Endothelial cell of umbilical vein (primary cell): Measurements from ENCODE around the gene ZDHHC19. TPM values are rescaled to one million over a fixed set of nuclear protein-coding genes. Genes with fewer than 3 reads are reported as not detected.

Experiments used
- BruUV-seq: library from RNA; stranded (reverse); fragments of 400-500 nt; replicated peaks from 2 replicates; lab custom pipeline; 2021; lab: Mats Ljungman, UMichigan
- CTCF ChIA-PET: fragments of 300-600, 350-600 bp; sonication (Branson Sonifier 250); formaldehyde crosslinking; loops from one replicate; lab custom pipeline; 2021; ENCODE audit warnings: antibody characterized with exemption, inconsistent platforms; lab: Charles Lee
- POLR2A ChIA-PET: fragments of 300-600, 350-600 bp; sonication (Branson Sonifier 250); formaldehyde crosslinking; loops from one replicate; lab custom pipeline; 2021; ENCODE audit warnings: antibody characterized with exemption, inconsistent platforms; lab: Charles Lee
- DNase-seq: peaks from one replicate; pipeline ENCODE4 v3.0.0-alpha.2; 2011; ENCODE audit warnings: low read depth, low spot score
- FAIRE-seq: peaks from 2 replicates; lab custom pipeline; 2011; peaks lifted over from hg19 to GRCh38; lab: Jason Lieb, UNC
- H2AFZ ChIP-seq: 2 replicates; pipeline ENCODE4 v1.6.0; 2012; ENCODE audit warnings: low read depth, low read length, control low read depth, inconsistent platforms
- H3K27ac ChIP-seq: 2 replicates; pipeline ENCODE4 v1.5.1; 2011; ENCODE audit warnings: low read depth, mild to moderate bottlenecking, control low read depth, low read length, moderate library complexity; ENCODE audit not compliant: insufficient read depth
- H3K27me3 ChIP-seq, 2 experiments: 2 replicates each; pipeline versions ENCODE4 v1.6.0 to v1.6.1; 2011; ENCODE audit warnings: low read length in 2 of 2, mixed read lengths in 1 of 2; ENCODE audit not compliant: control insufficient read depth in 2 of 2, insufficient read depth in 2 of 2
- H3K36me3 ChIP-seq, 2 experiments: 2 replicates in 1 of 2; 3 replicates in 1 of 2; pipeline ENCODE4 v1.5.1; 2011; ENCODE audit warnings: low read length in 2 of 2, mild to moderate bottlenecking in 1 of 2, moderate library complexity in 1 of 2; ENCODE audit not compliant: control insufficient read depth in 2 of 2, insufficient read depth in 2 of 2; ENCODE audit errors: extremely low read depth in 1 of 2
- H3K4me1 ChIP-seq: 3 replicates; pipeline ENCODE4 v1.5.1; 2011; ENCODE audit warnings: mild to moderate bottlenecking, low read length; ENCODE audit not compliant: control insufficient read depth, insufficient read depth; ENCODE audit errors: extremely low read depth
- H3K4me2 ChIP-seq: 2 replicates; pipeline ENCODE4 v1.6.1; 2011; ENCODE audit warnings: low read length, control low read depth, mixed read lengths; ENCODE audit not compliant: insufficient read depth
- H3K4me3 ChIP-seq, 3 experiments: fragments of 200-600 bp in 1 of 3; sonication (generic), shearing (Covaris generic) in 1 of 3; replicated peaks in 1 of 3; 2 replicates each; pipeline ENCODE4 v1.5.1; 2011 to 2016; ENCODE audit warnings: control low read depth in 3 of 3, low read length in 3 of 3, mild to moderate bottlenecking in 2 of 3, inconsistent platforms in 1 of 3, low read depth in 1 of 3, moderate library complexity in 1 of 3; ENCODE audit not compliant: insufficient read depth in 1 of 3
- H3K79me2 ChIP-seq: 2 replicates; pipeline ENCODE4 v1.6.0; 2012; ENCODE audit warnings: low read length, inconsistent platforms; ENCODE audit not compliant: control insufficient read depth, insufficient read depth
- H3K9ac ChIP-seq: replicated peaks from 2 replicates; pipeline ENCODE3; 2011; ENCODE audit warnings: low read length, control low read depth; ENCODE audit not compliant: insufficient read depth; ENCODE audit errors: extremely low read depth
- H3K9me1 ChIP-seq: replicated peaks from 3 replicates; pipeline ENCODE4 v1.6.0; 2011; ENCODE audit warnings: mild to moderate bottlenecking, low read length; ENCODE audit not compliant: control insufficient read depth, insufficient read depth; ENCODE audit errors: extremely low read depth
- H3K9me3 ChIP-seq: replicated peaks from 2 replicates; pipeline ENCODE4 v1.5.1; 2012; ENCODE audit warnings: low read length, inconsistent platforms; ENCODE audit not compliant: control insufficient read depth, insufficient read depth
- H4K20me1 ChIP-seq: replicated peaks from 2 replicates; pipeline ENCODE3; 2011; ENCODE audit warnings: mild to moderate bottlenecking, low read length; ENCODE audit not compliant: control insufficient read depth, insufficient read depth; ENCODE audit errors: extremely low read depth
- EZH2 ChIP-seq: IDR thresholded peaks from 2 replicates; pipeline ENCODE4 v1.6.1; 2012; ENCODE audit warnings: borderline replicate concordance, low read depth, mild to moderate bottlenecking, moderate library complexity, low read length, inconsistent platforms; ENCODE audit not compliant: severe bottlenecking
- FOS ChIP-seq: IDR thresholded peaks from 2 replicates; pipeline ENCODE4 v1.6.1; 2011; ENCODE audit warnings: mild to moderate bottlenecking, low read length, moderate library complexity, borderline replicate concordance; ENCODE audit not compliant: insufficient read depth
- GATA2 ChIP-seq: IDR thresholded peaks from 2 replicates; pipeline ENCODE4 v1.7.0; 2011; ENCODE audit warnings: low read depth, mild to moderate bottlenecking, moderate library complexity, mixed read lengths, low read length; ENCODE audit not compliant: insufficient read length, insufficient read depth
- JUN ChIP-seq: IDR thresholded peaks from 2 replicates; pipeline ENCODE4 v1.6.1; 2011; ENCODE audit warnings: borderline replicate concordance, low read depth; ENCODE audit not compliant: insufficient read length, insufficient read depth
- MYC ChIP-seq: IDR thresholded peaks from one replicate; pipeline ENCODE4 v1.6.1; 2011; ENCODE audit warnings: mild to moderate bottlenecking, low read depth, low read length
- POLR2A ChIP-seq: IDR thresholded peaks from 2 replicates; pipeline ENCODE4 v1.6.1; 2012; ENCODE audit warnings: low read depth, mild to moderate bottlenecking, control low read depth, low read length
- POLR2AphosphoS5 ChIP-seq: IDR thresholded peaks from 2 replicates; pipeline ENCODE4 v1.6.1; 2012; ENCODE audit warnings: low read depth, mild to moderate bottlenecking, control low read depth, low read length, moderate library complexity; ENCODE audit not compliant: insufficient read depth
- dilution Hi-C: fragments of 300-500 bp; cut with MboI; formaldehyde crosslinking; loops from one replicate; pipeline ENCODE4 v1.15.0; 2019; ENCODE audit warnings: low sequenced_read_pairs; ENCODE audit not compliant: extremely low pct_ligation_motif_present
- intact Hi-C: fragments of 100-400 bp; cut with micrococcal nuclease; formaldehyde crosslinking; loops from one replicate; pipeline ENCODE4 v1.10.0; 2022
- polyA plus RNA-seq, 4 experiments: library from polyadenylated mRNA; depleted of rRNA in 3 of 4; stranded (reverse) in 3 of 4; unstranded in 1 of 4; fragments of >200 nt; gene quantifications; 2 replicates each; pipeline versions ENCODE4 v1.2.1 to v1.2.3, GENCODE V29; 2011 to 2012; ENCODE audit warnings: missing spikeins in 1 of 4
- total RNA-seq: library from RNA; stranded (reverse); gene quantifications from 2 replicates; pipeline ENCODE4 v1.2.3, GENCODE V29; 2021
- TF ChIP-seq, protein P1 (sequence below), 2 donors: IDR thresholded peaks; 1 replicate in 1 of 2; 2 replicates in 1 of 2; pipeline ENCODE4 v1.5.1; 2011; ENCODE audit warnings: low read length in 2 of 2, mild to moderate bottlenecking in 2 of 2, moderate library complexity in 2 of 2, control low read depth in 1 of 2, inconsistent platforms in 1 of 2, low read depth in 1 of 2; ENCODE audit not compliant: insufficient read depth in 1 of 2; ENCODE audit errors: extremely low read depth in 1 of 2
- TF ChIP-seq, protein P2 (sequence below): IDR thresholded peaks from 2 replicates; pipeline ENCODE4 v1.6.1; 2011; ENCODE audit not compliant: insufficient read depth, insufficient read length

ZDHHC19 gene
- total and polyA plus RNA-seq, 2 donors (not counting 3 experiments of a cell fraction or from before 2014, with no cell fraction given), result not detected

DNA sequence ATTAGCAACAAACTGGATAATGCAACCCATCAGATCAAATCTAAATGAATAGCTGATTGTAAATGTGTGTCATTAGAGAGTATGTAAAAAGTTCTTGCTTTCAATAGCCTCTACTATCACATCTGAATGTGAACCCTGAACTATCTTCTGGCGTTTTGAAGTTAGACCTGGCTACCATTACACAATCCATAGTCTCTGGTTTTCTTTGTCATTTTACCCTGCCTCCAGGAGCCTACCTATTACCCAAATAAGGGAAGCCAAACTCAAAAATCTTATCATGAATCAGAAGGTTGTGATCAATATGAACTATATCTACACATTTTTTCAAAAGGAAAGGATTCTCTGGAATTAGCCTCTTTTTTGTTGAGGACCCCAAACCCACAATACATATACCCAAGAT, 44.6 kb upstream of the ZDHHC19 start:
- Histone ChIP-seq H2AFZ (no peak overlapping the region), H3K9me1 (no peaks in the 10 kb centered on the region), H4K20me1 (no peaks in the 10 kb centered on the region), H3K9ac (no peak overlapping the region), H3K4me1 (no peaks in the 10 kb centered on the region), H3K79me2 (peaks cover 10% of the 10 kb centered on the region), H3K4me2 (no peak overlapping the region), H3K4me3 (no peak overlapping the region), H3K9me3 (no peaks in the 10 kb centered on the region), H3K27ac (no peak overlapping the region), H3K27me3 (no peaks in the 10 kb centered on the region), H3K36me3 (peaks cover 0 to 1% of the 10 kb centered on the region in 2 experiments)
- ChIA-PET CTCF (interaction anchor here (1.2 to 2.7 kb wide), 5 partner anchors 8 to 267 kb away, joined by 3 to 14 read pairs (median 4); partner anchors contain the start of gene DYNLT2B), POLR2A (no interaction called here)
- FAIRE-seq (no peak), DNase-seq (no peak)
- BruUV-seq, result no TSS peak
- TF ChIP-seq GATA2 (no peak), POLR2A (no peak), FOS (no peak), MYC (no peak), POLR2AphosphoS5 (no peak), EZH2 (no peak), JUN (no peak)
- TF ChIP-seq, protein P1, sequence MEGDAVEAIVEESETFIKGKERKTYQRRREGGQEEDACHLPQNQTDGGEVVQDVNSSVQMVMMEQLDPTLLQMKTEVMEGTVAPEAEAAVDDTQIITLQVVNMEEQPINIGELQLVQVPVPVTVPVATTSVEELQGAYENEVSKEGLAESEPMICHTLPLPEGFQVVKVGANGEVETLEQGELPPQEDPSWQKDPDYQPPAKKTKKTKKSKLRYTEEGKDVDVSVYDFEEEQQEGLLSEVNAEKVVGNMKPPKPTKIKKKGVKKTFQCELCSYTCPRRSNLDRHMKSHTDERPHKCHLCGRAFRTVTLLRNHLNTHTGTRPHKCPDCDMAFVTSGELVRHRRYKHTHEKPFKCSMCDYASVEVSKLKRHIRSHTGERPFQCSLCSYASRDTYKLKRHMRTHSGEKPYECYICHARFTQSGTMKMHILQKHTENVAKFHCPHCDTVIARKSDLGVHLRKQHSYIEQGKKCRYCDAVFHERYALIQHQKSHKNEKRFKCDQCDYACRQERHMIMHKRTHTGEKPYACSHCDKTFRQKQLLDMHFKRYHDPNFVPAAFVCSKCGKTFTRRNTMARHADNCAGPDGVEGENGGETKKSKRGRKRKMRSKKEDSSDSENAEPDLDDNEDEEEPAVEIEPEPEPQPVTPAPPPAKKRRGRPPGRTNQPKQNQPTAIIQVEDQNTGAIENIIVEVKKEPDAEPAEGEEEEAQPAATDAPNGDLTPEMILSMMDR (IDR thresholded peaks at IDR 0.05; ENCODE audit: extremely low read depth in 1 of 2, insufficient read depth in 1 of 2, low read depth in 1 of 2, low read length in 2 of 2), result no peak
- TF ChIP-seq, protein P2, sequence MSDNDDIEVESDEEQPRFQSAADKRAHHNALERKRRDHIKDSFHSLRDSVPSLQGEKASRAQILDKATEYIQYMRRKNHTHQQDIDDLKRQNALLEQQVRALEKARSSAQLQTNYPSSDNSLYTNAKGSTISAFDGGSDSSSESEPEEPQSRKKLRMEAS, result no peak
- dilution Hi-C loops, result no loop called here
- intact Hi-C loops, result no loop called here
